WTC11 (cell line): ENCODE data around the gene LLGL2. TPM values are rescaled to one million over a fixed set of nuclear protein-coding genes. Genes with fewer than 3 reads are reported as not detected.

Experiments used
- ATAC-seq: fragments of 200-7000 bp; cut with Tn5 transposase; 2 replicates; pipeline ENCODE4 v1.10.0; 2021; ENCODE audit warnings: mild to moderate bottlenecking, moderate library complexity
- CTCF ChIA-PET: fragments of 300-600 bp; sonication (Branson Sonifier 250); formaldehyde crosslinking; loops from one replicate; lab custom pipeline; 2021; ENCODE audit warnings: antibody characterized with exemption; lab: Charles Lee
- POLR2A ChIA-PET: fragments of 350-600 bp; sonication (Branson Sonifier 250); formaldehyde crosslinking; loops from one replicate; lab custom pipeline; 2021; ENCODE audit warnings: antibody characterized with exemption; lab: Charles Lee
- DNase-seq: peaks from one replicate; pipeline ENCODE4 v3.0.0; 2021; ENCODE audit warnings: low spot score
- H3K27ac Mint-ChIP-seq: 2 replicates; pipeline ENCODE4 v1.8.0; 2021; ENCODE audit warnings: mixed read lengths
- H3K27me3 Mint-ChIP-seq: 2 replicates; pipeline ENCODE4 v1.8.0; 2021; ENCODE audit warnings: low read depth, mild to moderate bottlenecking, moderate library complexity, mixed read lengths
- H3K36me3 Mint-ChIP-seq: 2 replicates; pipeline ENCODE4 v1.8.0; 2021; ENCODE audit warnings: mixed read lengths
- H3K4me1 Mint-ChIP-seq: 2 replicates; pipeline ENCODE4 v1.8.0; 2022; ENCODE audit warnings: mixed read lengths
- H3K4me3 Mint-ChIP-seq: 2 replicates; pipeline ENCODE4 v1.8.0; 2021; ENCODE audit warnings: mild to moderate bottlenecking, moderate library complexity, mixed read lengths
- H3K9me3 Mint-ChIP-seq: 2 replicates; pipeline ENCODE4 v1.8.0; 2021; ENCODE audit warnings: mixed read lengths
- ATF2 ChIP-seq: sonication (generic); formaldehyde crosslinking; IDR thresholded peaks from 2 replicates; pipeline ENCODE4 v1.8.1; 2022; ENCODE audit warnings: low read depth, missing genetic modification reagents, borderline replicate concordance
- ATF3 ChIP-seq: sonication (generic); formaldehyde crosslinking; conservative IDR thresholded peaks from 2 replicates; pipeline ENCODE4 v1.8.1; 2022; ENCODE audit warnings: mild to moderate bottlenecking, missing genetic modification reagents
- E2F5 ChIP-seq: sonication (generic); formaldehyde crosslinking; IDR thresholded peaks from 2 replicates; pipeline ENCODE4 v1.8.1; 2022; ENCODE audit warnings: mild to moderate bottlenecking, moderate library complexity, missing genetic modification reagents
- ELF4 ChIP-seq: sonication (generic); formaldehyde crosslinking; IDR thresholded peaks from 2 replicates; pipeline ENCODE4 v1.8.1; 2022; ENCODE audit warnings: low read depth, mild to moderate bottlenecking, moderate library complexity, missing genetic modification reagents
- EMX1 ChIP-seq: fragments of 250-450 bp; sonication (Bioruptor Pico); IDR thresholded peaks from 2 replicates; pipeline ENCODE4 v1.8.0; 2021; ENCODE audit warnings: mild to moderate bottlenecking
- ERG ChIP-seq: fragments of 250-450 bp; sonication (Bioruptor Pico); IDR thresholded peaks from 2 replicates; pipeline ENCODE4 v1.8.0; 2021; ENCODE audit warnings: mild to moderate bottlenecking
- ETV6 ChIP-seq: sonication (generic); formaldehyde crosslinking; IDR thresholded peaks from 2 replicates; pipeline ENCODE4 v1.8.1; 2022; ENCODE audit warnings: mild to moderate bottlenecking, missing genetic modification reagents
- GABPB1 ChIP-seq: sonication (generic); formaldehyde crosslinking; IDR thresholded peaks from 2 replicates; pipeline ENCODE4 v1.8.1; 2023; ENCODE audit warnings: mild to moderate bottlenecking, missing genetic modification reagents
- GTF2I ChIP-seq: fragments of 250-450 bp; sonication (Bioruptor Pico); conservative IDR thresholded peaks from 2 replicates; pipeline ENCODE4 v1.4.0; 2021; ENCODE audit warnings: mild to moderate bottlenecking
- JUN ChIP-seq: sonication (generic); formaldehyde crosslinking; IDR thresholded peaks from 2 replicates; pipeline ENCODE4 v1.8.0; 2023; ENCODE audit warnings: mild to moderate bottlenecking, missing genetic modification reagents
- MXD4 ChIP-seq: fragments of 250-450 bp; sonication (Bioruptor Pico); IDR thresholded peaks from 2 replicates; pipeline ENCODE4 v1.8.0; 2021; ENCODE audit warnings: mild to moderate bottlenecking, moderate library complexity, borderline replicate concordance
- MYBL2 ChIP-seq: sonication (generic); formaldehyde crosslinking; IDR thresholded peaks from 2 replicates; pipeline ENCODE4 v1.8.1; 2023; ENCODE audit warnings: mild to moderate bottlenecking, moderate library complexity, missing genetic modification reagents
- NFYB ChIP-seq: sonication (generic); formaldehyde crosslinking; conservative IDR thresholded peaks from 2 replicates; pipeline ENCODE4 v1.8.0; 2022; ENCODE audit warnings: low read depth, missing genetic modification reagents
- NR1H2 ChIP-seq: sonication (generic); formaldehyde crosslinking; IDR thresholded peaks from 2 replicates; pipeline ENCODE4 v1.9.0; 2021; ENCODE audit warnings: mild to moderate bottlenecking, moderate library complexity, missing genetic modification reagents
- NR2C2 ChIP-seq: sonication (generic); formaldehyde crosslinking; IDR thresholded peaks from 2 replicates; pipeline ENCODE4 v1.8.0; 2022; ENCODE audit warnings: mild to moderate bottlenecking, missing genetic modification reagents
- PREB ChIP-seq: sonication (generic); formaldehyde crosslinking; IDR thresholded peaks from 2 replicates; pipeline ENCODE4 v1.8.1; 2022; ENCODE audit warnings: mild to moderate bottlenecking, missing genetic modification reagents, moderate library complexity, borderline replicate concordance
- SMAD4 ChIP-seq: sonication (generic); formaldehyde crosslinking; IDR thresholded peaks from 2 replicates; pipeline ENCODE4 v1.8.0; 2022; ENCODE audit warnings: mild to moderate bottlenecking, missing genetic modification reagents
- STAT6 ChIP-seq: sonication (generic); formaldehyde crosslinking; conservative IDR thresholded peaks from 2 replicates; pipeline ENCODE4 v1.8.1; 2023; ENCODE audit warnings: mild to moderate bottlenecking, low read depth, missing genetic modification reagents, moderate library complexity
- ZNF121 ChIP-seq: sonication (generic); formaldehyde crosslinking; IDR thresholded peaks from 2 replicates; pipeline ENCODE4 v1.8.0; 2023; ENCODE audit warnings: missing genetic modification reagents
- ZNF512 ChIP-seq: sonication (generic); formaldehyde crosslinking; IDR thresholded peaks from 2 replicates; pipeline ENCODE4 v1.8.1; 2022; ENCODE audit warnings: missing genetic modification reagents, borderline replicate concordance
- ZSCAN18 ChIP-seq: fragments of 250-450 bp; sonication (Bioruptor Pico); IDR thresholded peaks from 2 replicates; pipeline ENCODE4 v2.1.2; 2022; ENCODE audit warnings: mild to moderate bottlenecking, moderate library complexity
- total RNA-seq: library from RNA; stranded (reverse); gene quantifications from 3 replicates; pipeline ENCODE4 v1.2.3, GENCODE V29; 2021

Gene LLGL2
- total RNA-seq, 1 experiment from 2014 or later: 103 TPM

GRCh38 chr17:75594499-75595283, 69.2 kb downstream of the LLGL2 start:
- H3K4me3 Mint-ChIP-seq: no peak overlapping the region
- ChIA-PET POLR2A (no interaction called here), CTCF (interaction anchor here (0.6 to 8.9 kb wide), 5 partner anchors 10 to 310 kb away, joined by 3 to 52 read pairs (median 4); partner anchors contain the start of genes MRPL38 and SMIM5)
- no peaks in the 10 kb centered on the region for H3K36me3 Mint-ChIP-seq
- H3K27ac Mint-ChIP-seq: no peak overlapping the region
- no peaks in the 10 kb centered on the region for H3K9me3 Mint-ChIP-seq
- peaks cover 7% of the 10 kb centered on the region for H3K27me3 Mint-ChIP-seq
- ATAC-seq (no peak; the same call in 1 of the 2 replicates), DNase-seq (no peak)
- TF ChIP-seq E2F5 (CRISPR knock-in tag) (no peak), MXD4 (no peak), NR1H2 (no peak), GTF2I (CRISPR knock-in tag) (no peak), ELF4 (no peak), ETV6 (CRISPR knock-in tag) (no peak), JUN (CRISPR knock-in tag) (no peak), ERG (CRISPR knock-in tag) (no peak), STAT6 (CRISPR knock-in tag) (no peak)
- H3K4me1 Mint-ChIP-seq: no peaks in the 10 kb centered on the region

GRCh38 chr17:75595284-75595919, 69.9 kb downstream of the LLGL2 start:
- no peak for TF ChIP-seq PREB (CRISPR knock-in tag)
- TF ChIP-seq ATF3 (CRISPR knock-in tag): no peak
- no peak for TF ChIP-seq NR2C2
- TF ChIP-seq EMX1 (CRISPR knock-in tag): no peak
- TF ChIP-seq GABPB1 (CRISPR knock-in tag): no peak
- no peak for TF ChIP-seq ZNF121
- no peak for TF ChIP-seq SMAD4 (CRISPR knock-in tag)
- TF ChIP-seq NFYB (CRISPR knock-in tag): no peak
- TF ChIP-seq ATF2 (CRISPR knock-in tag): no peak
- no peak for TF ChIP-seq ZSCAN18
- TF ChIP-seq MYBL2 (CRISPR knock-in tag): no peak
- TF ChIP-seq ZNF512 (CRISPR knock-in tag): no peak
- Mint-ChIP-seq H3K4me3 (no peak overlapping the region), H3K4me1 (no peaks in the 10 kb centered on the region), H3K9me3 (no peaks in the 10 kb centered on the region), H3K36me3 (no peaks in the 10 kb centered on the region), H3K27ac (no peak overlapping the region), H3K27me3 (peaks cover 7% of the 10 kb centered on the region)
- ChIA-PET CTCF (interaction anchor here (0.5 to 8.9 kb wide), 4 partner anchors 38 to 291 kb away, joined by 3 to 52 read pairs (median 4); partner anchors contain the start of gene SMIM5), POLR2A (no interaction called here)
- ATAC-seq (peak; percentile 32; the same call in 1 of the 2 replicates), DNase-seq (no peak)
